OCI-LY1 (cell line): ENCODE data around the gene IL16.

Source experiments
- H2AFZ ChIP-seq: fragments of 200-600 bp; sonication (generic), shearing (Covaris generic); 2 replicates; pipeline ENCODE4 v1.6.0; 2014; ENCODE audit warnings: antibody characterized with exemption, mild to moderate bottlenecking, low read length
- H3F3A ChIP-seq: fragments of 200-600 bp; sonication (generic), shearing (Covaris generic); 2 replicates; pipeline ENCODE4 v1.6.0; 2014; ENCODE audit warnings: mild to moderate bottlenecking, antibody characterized with exemption, low read length, moderate library complexity; ENCODE audit not compliant: insufficient read depth
- H3K27ac ChIP-seq: fragments of 200-600 bp; sonication (generic); 2 replicates; pipeline ENCODE4 v1.5.1; 2014; ENCODE audit warnings: low read length, mixed run types, mild to moderate bottlenecking, low read depth; ENCODE audit not compliant: poor library complexity, severe bottlenecking
- H3K27me3 ChIP-seq: fragments of 200-600 bp; sonication (generic); 2 replicates; pipeline ENCODE4 v1.6.0; 2014; ENCODE audit warnings: antibody characterized with exemption, mild to moderate bottlenecking, low read length, moderate library complexity; ENCODE audit not compliant: insufficient read depth
- H3K36me3 ChIP-seq: fragments of 200-600 bp; sonication (generic); 2 replicates; pipeline ENCODE4 v1.6.1; 2014; ENCODE audit warnings: mild to moderate bottlenecking, antibody characterized with exemption, low read length, moderate library complexity, mixed read lengths; ENCODE audit not compliant: insufficient read depth
- H3K4me1 ChIP-seq: fragments of 200-600 bp; sonication (generic); 2 replicates; pipeline ENCODE4 v1.5.1; 2014; ENCODE audit warnings: mild to moderate bottlenecking, low read length, moderate library complexity; ENCODE audit not compliant: insufficient read depth, severe bottlenecking
- H3K4me2 ChIP-seq: fragments of 200-600 bp; sonication (generic), shearing (Covaris generic); 2 replicates; pipeline ENCODE4 v1.6.1; 2014; ENCODE audit warnings: low read length
- H3K4me3 ChIP-seq: fragments of 200-600 bp; sonication (generic); 2 replicates; pipeline ENCODE4 v1.5.1; 2014; ENCODE audit warnings: low read length, low read depth, mild to moderate bottlenecking, mixed read lengths; ENCODE audit not compliant: poor library complexity, severe bottlenecking
- H3K79me2 ChIP-seq: fragments of 200-600 bp; shearing (Covaris generic); 2 replicates; pipeline ENCODE4 v1.6.1; 2016; ENCODE audit warnings: mixed run types, low read length, mixed read lengths; ENCODE audit not compliant: insufficient read depth
- H3K9ac ChIP-seq: fragments of 200-600 bp; sonication (generic), shearing (Covaris generic); 2 replicates; pipeline ENCODE4 v1.6.1; 2014; ENCODE audit warnings: mild to moderate bottlenecking, low read length, mixed read lengths
- H3K9me2 ChIP-seq: fragments of 200-600 bp; sonication (generic), shearing (Covaris generic); 2 replicates; pipeline ENCODE4 v1.6.1; 2014; ENCODE audit warnings: low read depth, mild to moderate bottlenecking, low read length, mixed read lengths
- H3K9me3 ChIP-seq: fragments of 200-600 bp; shearing (Covaris generic); 2 replicates; pipeline ENCODE4 v1.6.1; 2014; ENCODE audit warnings: low read length, mixed read lengths
- H4K20me1 ChIP-seq: fragments of 200-600 bp; sonication (generic), shearing (Covaris generic); 2 replicates; pipeline ENCODE4 v1.6.0; 2016; ENCODE audit warnings: mild to moderate bottlenecking, low read length; ENCODE audit not compliant: insufficient read depth
- EZH2 ChIP-seq: fragments of 200-600 bp; sonication (generic), shearing (Covaris generic); IDR thresholded peaks from 2 replicates; pipeline ENCODE4 v1.8.0; 2017; ENCODE audit warnings: borderline replicate concordance, mixed run types, mild to moderate bottlenecking, antibody characterized with exemption, low read length, moderate library complexity, mixed read lengths
- TF ChIP-seq, protein P1 (sequence below): fragments of 200-600 bp; sonication (generic), shearing (Covaris generic); IDR thresholded peaks from 2 replicates; pipeline ENCODE4 v1.5.1; 2017; ENCODE audit warnings: mild to moderate bottlenecking, antibody characterized with exemption, low read length, moderate library complexity, mixed read lengths

Gene IL16

DNA sequence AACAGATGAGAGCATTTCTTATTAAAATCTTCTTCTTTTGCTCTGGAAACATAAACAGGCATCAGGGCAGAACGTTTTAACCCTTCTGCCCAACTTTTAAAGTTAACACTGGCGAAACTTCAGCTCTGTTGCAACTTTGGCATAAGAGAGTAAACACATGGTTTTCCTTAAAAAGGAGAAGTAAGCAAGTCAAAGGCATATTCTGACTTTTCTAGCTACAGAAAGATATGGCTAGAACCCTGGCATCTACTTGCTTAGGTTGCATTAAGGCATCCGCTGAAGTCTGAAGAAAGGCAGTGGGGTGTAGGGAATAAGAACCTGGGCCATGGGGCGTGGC is 13.3 kb upstream of the IL16 start:
- H4K20me1 ChIP-seq = no peaks in the 10 kb centered on the region
- no peaks in the 10 kb centered on the region for H3K36me3 ChIP-seq
- H3F3A ChIP-seq = no peaks in the 10 kb centered on the region
- no peaks in the 10 kb centered on the region for H3K4me1 ChIP-seq
- TF ChIP-seq, protein P1, sequence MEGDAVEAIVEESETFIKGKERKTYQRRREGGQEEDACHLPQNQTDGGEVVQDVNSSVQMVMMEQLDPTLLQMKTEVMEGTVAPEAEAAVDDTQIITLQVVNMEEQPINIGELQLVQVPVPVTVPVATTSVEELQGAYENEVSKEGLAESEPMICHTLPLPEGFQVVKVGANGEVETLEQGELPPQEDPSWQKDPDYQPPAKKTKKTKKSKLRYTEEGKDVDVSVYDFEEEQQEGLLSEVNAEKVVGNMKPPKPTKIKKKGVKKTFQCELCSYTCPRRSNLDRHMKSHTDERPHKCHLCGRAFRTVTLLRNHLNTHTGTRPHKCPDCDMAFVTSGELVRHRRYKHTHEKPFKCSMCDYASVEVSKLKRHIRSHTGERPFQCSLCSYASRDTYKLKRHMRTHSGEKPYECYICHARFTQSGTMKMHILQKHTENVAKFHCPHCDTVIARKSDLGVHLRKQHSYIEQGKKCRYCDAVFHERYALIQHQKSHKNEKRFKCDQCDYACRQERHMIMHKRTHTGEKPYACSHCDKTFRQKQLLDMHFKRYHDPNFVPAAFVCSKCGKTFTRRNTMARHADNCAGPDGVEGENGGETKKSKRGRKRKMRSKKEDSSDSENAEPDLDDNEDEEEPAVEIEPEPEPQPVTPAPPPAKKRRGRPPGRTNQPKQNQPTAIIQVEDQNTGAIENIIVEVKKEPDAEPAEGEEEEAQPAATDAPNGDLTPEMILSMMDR = no peak
- no peak for TF ChIP-seq EZH2
- H3K79me2 ChIP-seq = no peaks in the 10 kb centered on the region
- no peaks in the 10 kb centered on the region for H3K9me3 ChIP-seq
- H3K27me3 ChIP-seq = no peaks in the 10 kb centered on the region
- no peaks in the 10 kb centered on the region for H3K9me2 ChIP-seq
- H3K4me2 ChIP-seq = no peak overlapping the region
- no peak overlapping the region for H3K27ac ChIP-seq
- no peak overlapping the region for H3K4me3 ChIP-seq
- no peak overlapping the region for H2AFZ ChIP-seq
- no peak overlapping the region for H3K9ac ChIP-seq

DNA sequence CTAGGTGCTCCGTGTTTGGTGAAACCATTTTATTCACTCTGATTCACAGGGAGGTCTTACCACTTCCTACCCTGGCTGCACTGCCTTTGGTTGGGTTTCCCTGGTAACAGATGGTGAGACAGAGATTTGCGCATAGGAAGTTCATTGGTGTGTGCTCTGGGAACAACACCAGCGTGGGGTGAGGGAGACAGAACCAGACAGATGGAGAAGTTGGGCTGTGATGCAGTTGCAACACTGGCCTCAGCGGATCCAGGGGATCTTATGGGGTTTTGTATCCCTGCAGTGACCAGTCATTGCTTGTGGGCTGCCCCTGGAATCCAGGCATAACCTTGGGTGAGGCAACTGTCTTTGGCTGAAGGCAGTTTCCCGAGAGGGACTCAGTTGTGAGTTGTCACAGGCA is 12.5 kb upstream of the IL16 start:
- Histone ChIP-seq H3K4me2 (no peak overlapping the region), H3K4me1 (no peaks in the 10 kb centered on the region), H3F3A (no peaks in the 10 kb centered on the region), H3K27me3 (no peaks in the 10 kb centered on the region), H3K27ac (no peak overlapping the region), H3K4me3 (no peak overlapping the region), H3K9me2 (no peaks in the 10 kb centered on the region), H2AFZ (no peak overlapping the region), H3K9me3 (no peaks in the 10 kb centered on the region), H3K79me2 (no peaks in the 10 kb centered on the region), H3K9ac (no peak overlapping the region), H4K20me1 (no peaks in the 10 kb centered on the region), H3K36me3 (no peaks in the 10 kb centered on the region)
- TF ChIP-seq, protein P1 = no peak
- TF ChIP-seq EZH2 = no peak

- Histone ChIP-seq H3K79me2 (no peaks in the 10 kb centered on the region), H3K4me2 (no peak overlapping the region), H3K36me3 (no peaks in the 10 kb centered on the region), H3K27me3 (no peaks in the 10 kb centered on the region), H3K4me3 (no peak overlapping the region), H3F3A (no peaks in the 10 kb centered on the region), H2AFZ (no peak overlapping the region), H4K20me1 (no peaks in the 10 kb centered on the region), H3K9ac (no peak overlapping the region), H3K9me3 (no peaks in the 10 kb centered on the region), H3K9me2 (no peaks in the 10 kb centered on the region), H3K4me1 (no peaks in the 10 kb centered on the region), H3K27ac (no peak overlapping the region)
- TF ChIP-seq EZH2 = no peak
- TF ChIP-seq, protein P1 = no peak
Measured at GRCh38 chr15:81185631-81186295, 10.9 kb upstream of the IL16 start.
